HG02973 (cell line): Measurements from ENCODE around the gene SLC39A5.
"Not testable (repeated sequence)": the region's sequence is repeated elsewhere in the genome, so short reads cannot be mapped to it uniquely, and the experiment has no call there.

Source experiments
- ATAC-seq: cut with Tn5 transposase; IDR thresholded peaks from one replicate; pipeline ENCODE4 v1.9.1; 2021; ENCODE audit warnings: moderate library complexity; ENCODE audit not compliant: unreplicated experiment

Gene SLC39A5

GRCh38 chr12:56267443-56268071 lies 37.7 kb downstream of the SLC39A5 start:
- no peak for ATAC-seq

GRCh38 chr12:56271031-56271430 lies 41.2 kb downstream of the SLC39A5 start:
- no peak for ATAC-seq

GRCh38 chr12:56272468-56272867 lies 42.6 kb downstream of the SLC39A5 start:
- ATAC-seq, result not testable (repeated sequence)

- no peak for ATAC-seq
Measured at GRCh38 chr12:56274299-56274698, 44.4 kb downstream of the SLC39A5 start.

GRCh38 chr12:56278905-56279304 lies 49.1 kb downstream of the SLC39A5 start:
- ATAC-seq, result no peak

GRCh38 chr12:56280849-56281248 lies 51.0 kb downstream of the SLC39A5 start:
- ATAC-seq, result no peak

- no peak for ATAC-seq
Measured at GRCh38 chr12:56282030-56282429, 52.2 kb downstream of the SLC39A5 start.

- ATAC-seq, result no peak
Measured at GRCh38 chr12:56282579-56282978, 52.7 kb downstream of the SLC39A5 start.

- ATAC-seq, result not testable (repeated sequence)
Measured at GRCh38 chr12:56284263-56284662, 54.4 kb downstream of the SLC39A5 start.

GRCh38 chr12:56286044-56286830 lies 56.4 kb downstream of the SLC39A5 start:
- no peak for ATAC-seq
